Measurements from ENCODE around the gene YAF2. TPM values are rescaled to one million over a fixed set of nuclear protein-coding genes. Genes with fewer than 3 reads are reported as not detected.
A peak's percentile ranks its signal among the peaks of the same experiment; 100 is the strongest.
"Not testable (repeated sequence)": the region's sequence is repeated elsewhere in the genome, so short reads cannot be mapped to it uniquely, and the experiment has no call there.

YAF2 gene
- total RNA-seq, 1 experiment from 2014 or later, result 81.7 TPM

DNA sequence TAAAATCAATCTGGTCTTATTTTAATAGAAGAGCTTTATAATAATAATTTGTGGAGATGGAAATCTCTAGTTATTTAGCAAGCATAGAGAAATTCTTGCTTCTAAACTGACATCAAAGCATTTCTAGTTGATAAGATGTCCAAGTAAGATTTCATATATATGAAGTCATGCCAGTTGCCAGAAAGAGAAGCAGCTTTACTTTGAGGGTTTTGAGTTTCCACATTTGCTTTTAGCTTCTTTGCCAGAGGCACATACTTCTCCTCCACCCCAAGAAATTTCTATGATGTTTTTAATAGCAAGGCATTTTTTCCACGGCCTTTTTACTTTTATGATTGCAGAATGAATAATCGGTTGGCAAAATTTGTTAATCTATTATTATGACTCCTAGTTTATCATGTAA, 24.2 kb upstream of the YAF2 start:
- no peaks in the 10 kb centered on the region; the same call in 1 of the 2 replicates for H3K36me3 ChIP-seq (ENCODE audit: insufficient read depth, low read length)
- H3K9ac ChIP-seq (ENCODE audit: low read length), result no peak overlapping the region
- no peak overlapping the region for H3K4me3 ChIP-seq (ENCODE audit: low read length)
- no peaks in the 10 kb centered on the region for H3K9me3 ChIP-seq (ENCODE audit: low read length)
- no peaks in the 10 kb centered on the region for H3K79me2 ChIP-seq (ENCODE audit: low read length)
- peaks cover 41% of the 10 kb centered on the region for H3K4me1 ChIP-seq (ENCODE audit: low read length)
- H3K4me2 ChIP-seq (ENCODE audit: low read depth, low read length, poor library complexity, severe bottlenecking), result no peak overlapping the region
- no peaks in the 10 kb centered on the region for H3K27me3 ChIP-seq (ENCODE audit: low read length)
- DNase-seq, result no peak
- peak overlapping the region; percentile 33; the same call in 1 of the 2 replicates for H2AFZ ChIP-seq (ENCODE audit: low read length)
- no peaks in the 10 kb centered on the region for H3K9me2 ChIP-seq (replicated peaks; ENCODE audit: insufficient read depth, low read length)
- H4K20me1 ChIP-seq (ENCODE audit: insufficient read depth, low read depth, low read length), result no peaks in the 10 kb centered on the region
- peak overlapping the region; percentile 2 for H3K27ac ChIP-seq (ENCODE audit: low read length)

DNA sequence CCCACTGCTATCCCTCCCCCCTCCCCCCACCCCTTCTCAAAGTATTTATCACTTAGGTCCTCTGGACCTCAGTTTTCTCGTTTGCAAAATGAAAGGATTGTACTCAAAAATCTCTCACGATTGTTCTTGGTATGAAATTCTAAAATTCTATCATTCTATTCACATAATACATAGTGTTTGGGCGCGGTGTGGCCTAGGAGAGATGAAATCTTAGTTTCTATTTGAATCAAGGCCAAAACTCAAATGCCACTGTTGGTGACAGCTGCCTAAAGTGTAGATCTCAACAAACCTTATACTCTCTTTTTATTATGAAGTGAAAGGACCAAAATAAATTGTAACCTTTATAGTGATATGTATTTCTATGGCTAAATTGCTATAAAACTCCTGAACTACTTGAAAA, 23.7 kb upstream of the YAF2 start:
- H4K20me1 ChIP-seq (ENCODE audit: insufficient read depth, low read depth, low read length), result no peaks in the 10 kb centered on the region
- no peak overlapping the region for H3K4me3 ChIP-seq (ENCODE audit: low read length)
- peaks cover 42% of the 10 kb centered on the region for H3K4me1 ChIP-seq (ENCODE audit: low read length)
- H3K79me2 ChIP-seq (ENCODE audit: low read length), result no peaks in the 10 kb centered on the region
- peak overlapping the region; percentile 14 for H3K4me2 ChIP-seq (ENCODE audit: low read depth, low read length, poor library complexity, severe bottlenecking)
- no peaks in the 10 kb centered on the region; the same call in 1 of the 2 replicates for H3K36me3 ChIP-seq (ENCODE audit: insufficient read depth, low read length)
- no peak for DNase-seq
- H3K27me3 ChIP-seq (ENCODE audit: low read length), result no peaks in the 10 kb centered on the region
- H2AFZ ChIP-seq (ENCODE audit: low read length), result 0 out of 2 replicates have a peak overlapping the region, but pooled peaks have one; percentile 33
- H3K9me2 ChIP-seq (replicated peaks; ENCODE audit: insufficient read depth, low read length), result no peaks in the 10 kb centered on the region
- no peaks in the 10 kb centered on the region for H3K9me3 ChIP-seq (ENCODE audit: low read length)
- H3K27ac ChIP-seq (ENCODE audit: low read length), result peak overlapping the region; percentile 2; the same call in 1 of the 2 replicates
- no peak overlapping the region for H3K9ac ChIP-seq (ENCODE audit: low read length)

DNA sequence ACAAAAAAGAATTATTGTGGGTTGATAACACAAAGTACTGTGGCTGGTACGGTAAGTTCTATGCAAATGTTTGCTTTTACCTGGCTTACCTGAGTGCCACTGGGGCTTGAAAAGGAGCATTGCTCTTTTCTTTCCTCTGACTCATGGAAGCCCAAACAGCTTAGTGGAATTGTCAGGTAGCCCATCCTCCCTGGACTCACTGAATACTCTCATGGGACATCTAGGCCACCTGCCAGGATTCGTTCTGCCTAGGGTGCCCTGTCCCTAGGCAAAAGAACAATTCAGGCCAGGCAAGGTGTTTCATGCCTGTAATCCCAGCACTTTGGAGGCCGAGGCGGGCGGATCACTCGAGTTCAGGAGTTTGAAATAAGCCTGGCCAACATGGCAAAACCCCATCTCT, 22.5 kb upstream of the YAF2 start:
- Histone ChIP-seq H3K27me3 (ENCODE audit: low read length) (no peaks in the 10 kb centered on the region), H3K4me1 (ENCODE audit: low read length) (peaks cover 47% of the 10 kb centered on the region), H4K20me1 (ENCODE audit: insufficient read depth, low read depth, low read length) (no peaks in the 10 kb centered on the region), H2AFZ (ENCODE audit: low read length) (no peak overlapping the region), H3K9ac (ENCODE audit: low read length) (no peak overlapping the region), H3K9me3 (ENCODE audit: low read length) (no peaks in the 10 kb centered on the region), H3K4me2 (ENCODE audit: low read depth, low read length, poor library complexity, severe bottlenecking) (no peak overlapping the region), H3K27ac (ENCODE audit: low read length) (no peak overlapping the region), H3K79me2 (ENCODE audit: low read length) (no peaks in the 10 kb centered on the region), H3K36me3 (ENCODE audit: insufficient read depth, low read length) (no peaks in the 10 kb centered on the region; the same call in 1 of the 2 replicates), H3K9me2 (replicated peaks; ENCODE audit: insufficient read depth, low read length) (no peaks in the 10 kb centered on the region), H3K4me3 (ENCODE audit: low read length) (no peak overlapping the region)
- no peak for DNase-seq

DNA sequence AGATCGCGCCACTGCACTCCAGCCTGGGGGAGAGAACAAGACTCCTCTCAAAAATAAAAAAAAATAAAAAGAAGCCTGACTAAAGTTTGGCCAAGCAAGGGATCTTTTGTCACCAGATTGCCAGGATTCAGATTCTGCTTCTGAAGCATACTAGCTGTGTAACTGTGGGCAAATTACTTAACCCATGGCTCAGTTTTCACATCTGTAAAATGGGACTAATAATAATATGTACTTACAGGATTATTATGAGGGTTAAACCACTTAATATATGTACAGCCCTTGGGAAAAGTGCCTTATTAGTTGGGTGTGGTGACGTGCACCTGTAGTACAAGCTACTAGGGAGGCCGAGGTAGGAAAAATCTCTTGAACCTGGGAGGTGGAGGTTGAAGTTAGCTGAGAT, 21.7 kb upstream of the YAF2 start:
- Histone ChIP-seq H3K9me2 (replicated peaks; ENCODE audit: insufficient read depth, low read length) (no peaks in the 10 kb centered on the region), H3K4me1 (ENCODE audit: low read length) (peaks cover 43% of the 10 kb centered on the region), H3K36me3 (ENCODE audit: insufficient read depth, low read length) (no peaks in the 10 kb centered on the region; the same call in 1 of the 2 replicates), H3K9me3 (ENCODE audit: low read length) (no peaks in the 10 kb centered on the region), H3K79me2 (ENCODE audit: low read length) (no peaks in the 10 kb centered on the region), H3K27me3 (ENCODE audit: low read length) (no peaks in the 10 kb centered on the region), H3K27ac (ENCODE audit: low read length) (no peak overlapping the region), H3K9ac (ENCODE audit: low read length) (no peak overlapping the region), H2AFZ (ENCODE audit: low read length) (no peak overlapping the region), H4K20me1 (ENCODE audit: insufficient read depth, low read depth, low read length) (no peaks in the 10 kb centered on the region), H3K4me2 (ENCODE audit: low read depth, low read length, poor library complexity, severe bottlenecking) (no peak overlapping the region), H3K4me3 (ENCODE audit: low read length) (no peak overlapping the region)
- no peak for DNase-seq

DNA sequence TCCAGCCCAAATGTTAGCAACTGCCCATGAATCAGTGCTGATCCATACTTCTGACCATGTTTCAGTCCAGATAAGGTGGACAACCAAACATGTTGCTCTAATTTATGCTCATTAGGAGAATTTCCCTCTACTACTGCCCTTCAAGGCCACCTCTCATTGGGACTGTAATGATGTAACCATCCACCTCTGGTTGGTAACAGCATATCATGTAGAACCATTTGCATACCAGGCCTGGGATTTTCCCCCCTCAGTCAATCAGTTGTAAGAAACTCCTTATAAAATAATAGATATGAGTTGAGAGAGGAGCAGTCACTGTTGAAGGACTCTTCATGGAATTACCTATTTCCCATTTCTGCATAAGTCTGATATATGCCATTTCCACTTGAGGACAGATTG, 17.8 kb upstream of the YAF2 start:
- Histone ChIP-seq H3K79me2 (ENCODE audit: low read length) (no peaks in the 10 kb centered on the region), H3K27ac (ENCODE audit: low read length) (no peak overlapping the region), H3K9me3 (ENCODE audit: low read length) (no peaks in the 10 kb centered on the region), H3K9me2 (replicated peaks; ENCODE audit: insufficient read depth, low read length) (no peaks in the 10 kb centered on the region), H3K36me3 (ENCODE audit: insufficient read depth, low read length) (no peaks in the 10 kb centered on the region), H3K4me3 (ENCODE audit: low read length) (no peak overlapping the region), H4K20me1 (ENCODE audit: insufficient read depth, low read depth, low read length) (no peaks in the 10 kb centered on the region), H3K27me3 (ENCODE audit: low read length) (no peaks in the 10 kb centered on the region), H3K9ac (ENCODE audit: low read length) (no peak overlapping the region), H3K4me1 (ENCODE audit: low read length) (peaks cover 31% of the 10 kb centered on the region), H3K4me2 (ENCODE audit: low read depth, low read length, poor library complexity, severe bottlenecking) (no peak overlapping the region), H2AFZ (ENCODE audit: low read length) (no peak overlapping the region)
- no peak for DNase-seq

DNA sequence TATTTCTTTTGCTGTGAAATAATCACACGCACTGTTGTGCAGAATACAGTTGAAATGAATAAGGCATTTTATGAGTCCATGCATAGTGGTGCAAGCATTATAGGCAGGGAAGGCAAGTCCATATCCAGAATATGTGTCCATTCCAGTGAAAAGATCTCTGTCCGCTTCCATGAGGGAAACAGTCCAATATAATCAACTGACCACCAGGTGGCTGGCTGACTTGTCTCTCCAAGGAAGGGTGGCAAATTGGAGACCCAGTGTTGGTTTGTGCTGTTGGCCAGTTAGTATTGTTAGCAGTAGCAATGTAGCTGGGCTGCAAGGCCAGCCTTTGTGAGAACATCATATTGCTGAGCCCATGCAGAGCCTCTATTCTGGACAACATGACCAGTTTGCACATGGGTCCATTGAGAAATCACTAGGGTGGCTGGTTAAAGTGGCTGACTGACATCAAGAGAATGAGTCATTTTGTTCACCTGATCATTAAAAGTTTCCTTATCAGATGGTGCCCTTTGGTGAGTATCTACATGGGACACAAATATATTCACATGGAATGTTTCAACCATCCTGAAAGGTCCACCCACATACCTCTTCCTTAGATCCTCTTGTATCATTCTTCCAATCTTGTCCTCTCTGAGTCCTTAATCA, 17.3 kb upstream of the YAF2 start:
- peaks cover 26% of the 10 kb centered on the region for H3K4me1 ChIP-seq (ENCODE audit: low read length)
- no peaks in the 10 kb centered on the region for H3K27me3 ChIP-seq (ENCODE audit: low read length)
- no peak for DNase-seq
- H3K36me3 ChIP-seq (ENCODE audit: insufficient read depth, low read length), result no peaks in the 10 kb centered on the region
- no peak overlapping the region for H3K9ac ChIP-seq (ENCODE audit: low read length)
- no peak overlapping the region for H3K27ac ChIP-seq (ENCODE audit: low read length)
- H4K20me1 ChIP-seq (ENCODE audit: insufficient read depth, low read depth, low read length), result no peaks in the 10 kb centered on the region
- no peaks in the 10 kb centered on the region for H3K9me2 ChIP-seq (replicated peaks; ENCODE audit: insufficient read depth, low read length)
- H2AFZ ChIP-seq (ENCODE audit: low read length), result no peak overlapping the region
- H3K79me2 ChIP-seq (ENCODE audit: low read length), result no peaks in the 10 kb centered on the region
- no peaks in the 10 kb centered on the region for H3K9me3 ChIP-seq (ENCODE audit: low read length)
- no peak overlapping the region for H3K4me2 ChIP-seq (ENCODE audit: low read depth, low read length, poor library complexity, severe bottlenecking)
- H3K4me3 ChIP-seq (ENCODE audit: low read length), result no peak overlapping the region

DNA sequence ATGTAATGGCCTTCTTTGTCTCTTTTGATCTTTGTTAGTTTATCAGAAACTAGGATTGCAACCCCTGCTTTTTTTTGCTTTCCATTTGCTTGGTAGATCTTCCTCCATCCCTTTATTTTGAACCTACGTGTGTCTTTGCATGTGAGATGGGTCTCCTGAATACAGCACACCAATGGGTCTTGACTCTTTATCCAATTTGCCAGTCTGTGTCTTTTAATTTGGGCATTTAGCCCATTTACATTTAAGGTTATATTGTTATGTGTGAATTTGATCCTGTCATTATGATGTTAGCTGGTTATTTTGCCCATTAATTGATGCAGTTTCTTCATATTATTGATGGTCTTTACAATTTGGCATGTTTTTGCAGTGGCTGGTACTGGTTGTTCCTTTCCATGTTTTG, 14.6 kb upstream of the YAF2 start:
- not testable (repeated sequence) for H3K9me3 ChIP-seq (ENCODE audit: low read length); H4K20me1 ChIP-seq (ENCODE audit: insufficient read depth, low read depth, low read length); H3K4me2 ChIP-seq (ENCODE audit: low read depth, low read length, poor library complexity, severe bottlenecking); DNase-seq; H3K27me3 ChIP-seq (ENCODE audit: low read length); H3K9me2 ChIP-seq (replicated peaks; ENCODE audit: insufficient read depth, low read length); H2AFZ ChIP-seq (ENCODE audit: low read length); H3K27ac ChIP-seq (ENCODE audit: low read length); H3K36me3 ChIP-seq (ENCODE audit: insufficient read depth, low read length); H3K9ac ChIP-seq (ENCODE audit: low read length); H3K79me2 ChIP-seq (ENCODE audit: low read length); H3K4me3 ChIP-seq (ENCODE audit: low read length)
- peaks cover 14% of the 10 kb centered on the region for H3K4me1 ChIP-seq (ENCODE audit: low read length)

DNA sequence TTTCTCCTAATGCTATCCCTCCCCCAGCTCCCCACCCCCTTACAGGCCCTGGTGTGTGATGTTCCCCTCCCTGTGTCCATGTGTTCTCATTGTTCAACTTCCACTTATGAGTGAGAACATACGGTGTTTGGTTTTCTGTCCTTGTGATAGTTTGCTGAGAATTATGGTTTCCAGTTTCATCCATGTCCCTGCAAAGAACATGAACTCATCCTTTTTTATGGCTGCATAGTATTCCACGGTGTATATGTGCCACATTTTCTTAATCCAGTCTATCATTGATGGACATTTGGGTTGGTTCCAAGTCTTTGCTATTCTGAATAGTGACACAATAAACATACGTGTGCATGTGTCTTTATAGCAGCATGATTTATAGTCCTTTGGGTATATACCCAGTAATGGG, 11.0 kb upstream of the YAF2 start:
- not testable (repeated sequence) for H3K4me3 ChIP-seq (ENCODE audit: low read length); H4K20me1 ChIP-seq (ENCODE audit: insufficient read depth, low read depth, low read length); H3K36me3 ChIP-seq (ENCODE audit: insufficient read depth, low read length); DNase-seq; H3K9ac ChIP-seq (ENCODE audit: low read length); H3K9me2 ChIP-seq (replicated peaks; ENCODE audit: insufficient read depth, low read length); H3K27me3 ChIP-seq (ENCODE audit: low read length); H3K27ac ChIP-seq (ENCODE audit: low read length); H3K4me2 ChIP-seq (ENCODE audit: low read depth, low read length, poor library complexity, severe bottlenecking); H2AFZ ChIP-seq (ENCODE audit: low read length); H3K9me3 ChIP-seq (ENCODE audit: low read length); H3K4me1 ChIP-seq (ENCODE audit: low read length); H3K79me2 ChIP-seq (ENCODE audit: low read length)
